Sigmoid colon (tissue), 7 donors: ENCODE data around the gene HAVCR1. TPM values are rescaled to one million over a fixed set of nuclear protein-coding genes. Genes with fewer than 3 reads are reported as not detected.
"Not testable (repeated sequence)": the region's sequence is repeated elsewhere in the genome, so short reads cannot be mapped to it uniquely, and the experiment has no call there.

ENCODE experiments used
- DNase-seq: peaks from one replicate; pipeline ENCODE4 v3.0.0-alpha.2; 2019
- H3K27ac ChIP-seq, 4 donors: fragments of 200-600 bp; sonication (generic); one replicate each; pipeline ENCODE4 v1.5.1; 2016 to 2019; ENCODE audit warnings: mild to moderate bottlenecking in 1 of 4
- H3K27me3 ChIP-seq, 3 donors: fragments of 200-600 bp; sonication (generic); one replicate each; pipeline ENCODE4 v1.5.1; 2019; ENCODE audit warnings: mild to moderate bottlenecking in 1 of 3
- H3K36me3 ChIP-seq, 4 donors: fragments of 200-600 bp; sonication (generic); one replicate each; pipeline ENCODE4 v1.5.1; 2016 to 2019
- H3K4me1 ChIP-seq, 4 donors: fragments of 200-600 bp; sonication (generic); one replicate each; pipeline ENCODE4 v1.5.1; 2017 to 2019
- H3K4me3 ChIP-seq, 4 donors: fragments of 200-600 bp; sonication (generic); one replicate each; pipeline ENCODE4 v1.5.1; 2017 to 2019; ENCODE audit warnings: mild to moderate bottlenecking in 2 of 4, moderate library complexity in 1 of 4
- H3K9me3 ChIP-seq, 4 donors: fragments of 200-600 bp in 3 of 4; sonication (generic) in 3 of 4; one replicate each; pipeline versions ENCODE4 v1.5.1 to v1.6.1; 2013 to 2019
- EP300 ChIP-seq, 4 donors: sonication (generic); formaldehyde crosslinking; IDR thresholded peaks; one replicate each; pipeline ENCODE4 v1.6.1; 2017; ENCODE audit warnings: antibody characterized with exemption in 4 of 4
- POLR2A ChIP-seq, 2 donors: fragments of 450-650 bp; IDR thresholded peaks; one replicate each; pipeline ENCODE4 v1.6.1; 2016; ENCODE audit warnings: antibody characterized with exemption in 2 of 2, mild to moderate bottlenecking in 2 of 2, moderate library complexity in 2 of 2
- POLR2AphosphoS5 ChIP-seq, 4 donors: sonication (generic); formaldehyde crosslinking; IDR thresholded peaks; one replicate each; pipeline ENCODE4 v1.6.1; 2017; ENCODE audit warnings: antibody characterized with exemption in 4 of 4
- WGBS, 2 donors: extraction: QIAGEN DNeasy Blood & Tissue Kit; methylation state at CpG; one replicate each; pipeline ENCODE4 v1.1.7; 2013; 5-methylcytosine and 5-hydroxymethylcytosine counted together
- intact Hi-C: fragments of 100-400 bp; cut with DNase I; formaldehyde crosslinking; loops from one replicate; pipeline ENCODE4 v1.15.1; 2023
- polyA plus RNA-seq, 3 donors: library from polyadenylated mRNA; stranded (reverse); fragments of 200-250 nt; gene quantifications; one replicate each; pipeline ENCODE4 v1.2.3, GENCODE V29; 2013
- total RNA-seq, 4 donors: library from RNA; depleted of rRNA; stranded (reverse); fragments of >200 nt; gene quantifications; one replicate each; pipeline ENCODE4 v1.1.0, GENCODE V29; 2016
- TF ChIP-seq, protein P1 (sequence below), 4 experiments: fragments of 450-650 bp in 3 of 4; fragments of 200-600 bp in 1 of 4; IDR thresholded peaks; one replicate each; pipeline ENCODE4 v1.5.1; 2016 to 2019; ENCODE audit warnings: antibody characterized with exemption in 4 of 4, mild to moderate bottlenecking in 3 of 4, moderate library complexity in 2 of 4
- donor health status: healthy with polysubstance abuse.
- donor health status: Bipolar disorder and iron deficiency.
- donor health status: healthy.

Gene HAVCR1
- total and polyA plus RNA-seq, 7 donors = 1.5 TPM; not detected in 6

DNA sequence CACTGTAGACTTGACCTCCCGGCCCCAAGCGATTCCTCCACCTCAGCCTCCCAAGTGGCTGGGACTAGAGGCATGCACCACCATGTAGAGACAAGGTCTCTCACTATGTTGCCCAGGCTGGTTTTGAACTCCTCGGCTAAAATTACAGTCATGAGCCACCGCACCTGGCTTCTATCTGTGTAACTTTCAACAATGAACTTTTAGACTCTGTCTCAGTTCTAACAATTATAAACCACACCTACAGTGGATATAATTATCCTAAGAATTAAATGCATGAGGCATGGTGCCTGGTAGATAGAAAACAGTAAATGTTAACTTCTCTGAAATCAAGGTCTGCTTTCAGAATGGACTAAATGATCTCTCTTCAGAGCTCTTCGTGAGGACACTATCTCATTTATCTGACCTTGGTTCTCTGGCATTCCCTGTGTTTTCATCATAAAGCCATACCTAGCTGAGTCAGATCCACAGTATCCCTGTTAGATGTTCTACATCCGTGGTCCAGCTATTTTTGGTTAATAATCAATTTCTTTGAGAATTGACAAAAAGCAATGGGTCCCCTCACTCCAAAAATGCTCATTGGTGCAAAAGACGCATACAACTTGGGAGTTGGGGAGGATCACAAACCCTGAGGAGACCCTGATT is 7.2 kb downstream of the HAVCR1 start:
- Histone ChIP-seq H3K27ac (no peak overlapping the region), H3K9me3 (no peaks in the 10 kb centered on the region), H3K27me3 (no peaks in the 10 kb centered on the region), H3K4me3 (no peak overlapping the region), H3K4me1 (no peaks in the 10 kb centered on the region), H3K36me3 (no peaks in the 10 kb centered on the region)
- TF ChIP-seq EP300 (IDR thresholded peaks at IDR 0.05) (no peak), POLR2AphosphoS5 (IDR thresholded peaks at IDR 0.05) (no peak), POLR2A (IDR thresholded peaks at IDR 0.05) (no peak)
- TF ChIP-seq, protein P1, sequence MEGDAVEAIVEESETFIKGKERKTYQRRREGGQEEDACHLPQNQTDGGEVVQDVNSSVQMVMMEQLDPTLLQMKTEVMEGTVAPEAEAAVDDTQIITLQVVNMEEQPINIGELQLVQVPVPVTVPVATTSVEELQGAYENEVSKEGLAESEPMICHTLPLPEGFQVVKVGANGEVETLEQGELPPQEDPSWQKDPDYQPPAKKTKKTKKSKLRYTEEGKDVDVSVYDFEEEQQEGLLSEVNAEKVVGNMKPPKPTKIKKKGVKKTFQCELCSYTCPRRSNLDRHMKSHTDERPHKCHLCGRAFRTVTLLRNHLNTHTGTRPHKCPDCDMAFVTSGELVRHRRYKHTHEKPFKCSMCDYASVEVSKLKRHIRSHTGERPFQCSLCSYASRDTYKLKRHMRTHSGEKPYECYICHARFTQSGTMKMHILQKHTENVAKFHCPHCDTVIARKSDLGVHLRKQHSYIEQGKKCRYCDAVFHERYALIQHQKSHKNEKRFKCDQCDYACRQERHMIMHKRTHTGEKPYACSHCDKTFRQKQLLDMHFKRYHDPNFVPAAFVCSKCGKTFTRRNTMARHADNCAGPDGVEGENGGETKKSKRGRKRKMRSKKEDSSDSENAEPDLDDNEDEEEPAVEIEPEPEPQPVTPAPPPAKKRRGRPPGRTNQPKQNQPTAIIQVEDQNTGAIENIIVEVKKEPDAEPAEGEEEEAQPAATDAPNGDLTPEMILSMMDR (IDR thresholded peaks at IDR 0.05) = no peak
- intact Hi-C loops = no loop called here
- WGBS, 2 donors = 56 to 69% methylated on average over 7 of the region's 7 CpGs
- no peak for DNase-seq

DNA sequence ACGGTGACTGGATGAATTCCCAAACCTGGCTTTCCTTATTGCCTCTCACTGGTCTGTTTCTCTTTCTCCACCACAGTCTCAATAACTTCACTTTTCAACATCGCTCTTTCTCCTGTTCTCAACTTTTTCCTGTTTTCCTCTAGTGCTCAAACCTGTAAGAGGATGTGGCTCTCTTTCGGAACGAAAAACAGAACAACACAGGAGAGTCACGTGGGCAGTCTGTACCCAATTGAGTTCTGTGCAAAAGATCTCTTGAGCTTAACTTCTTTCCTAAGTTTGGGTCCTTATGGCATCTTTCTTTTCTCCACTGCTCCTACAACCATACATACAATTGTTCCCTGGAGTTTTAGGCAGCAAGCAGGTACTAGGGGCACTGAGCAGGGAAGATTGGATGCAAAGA is 8.9 kb downstream of the HAVCR1 start:
- Histone ChIP-seq H3K4me1 (no peaks in the 10 kb centered on the region), H3K36me3 (no peaks in the 10 kb centered on the region), H3K9me3 (no peaks in the 10 kb centered on the region), H3K27ac (no peak overlapping the region), H3K27me3 (no peaks in the 10 kb centered on the region), H3K4me3 (no peak overlapping the region)
- no peak for DNase-seq
- WGBS, 2 donors = 57 to 76% methylated on average over 5 of the region's 5 CpGs
- intact Hi-C loops = no loop called here
- TF ChIP-seq EP300 (IDR thresholded peaks at IDR 0.05) = no peak
- TF ChIP-seq POLR2AphosphoS5 (IDR thresholded peaks at IDR 0.05) = no peak
- no peak for TF ChIP-seq POLR2A (IDR thresholded peaks at IDR 0.05)
- TF ChIP-seq, protein P1 (IDR thresholded peaks at IDR 0.05) = no peak

DNA sequence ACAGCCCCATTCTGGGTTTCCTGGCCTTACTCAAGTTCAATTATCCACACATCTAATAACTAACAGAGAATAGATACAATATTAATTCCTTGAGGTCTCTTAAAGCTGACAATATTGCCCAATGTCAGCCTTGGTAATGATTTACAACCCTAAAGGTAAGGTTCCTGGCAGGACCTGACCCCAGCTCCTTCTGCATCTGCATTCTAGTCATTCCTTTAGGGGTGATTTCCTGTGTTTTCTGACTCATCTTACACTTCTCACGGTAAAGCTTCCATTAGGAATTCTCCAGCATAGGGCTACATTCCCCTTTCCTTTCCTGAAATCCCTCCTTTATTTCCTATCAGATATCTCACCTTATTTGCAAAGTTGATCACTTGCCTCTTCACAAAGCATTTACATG is 9.3 kb downstream of the HAVCR1 start:
- DNase-seq = no peak
- TF ChIP-seq, protein P1 (IDR thresholded peaks at IDR 0.05) = no peak
- TF ChIP-seq EP300 (IDR thresholded peaks at IDR 0.05) (no peak), POLR2AphosphoS5 (IDR thresholded peaks at IDR 0.05) (no peak), POLR2A (IDR thresholded peaks at IDR 0.05) (no peak)
- Histone ChIP-seq H3K9me3 (no peaks in the 10 kb centered on the region), H3K4me1 (no peaks in the 10 kb centered on the region), H3K4me3 (no peak overlapping the region), H3K27ac (no peak overlapping the region), H3K27me3 (no peaks in the 10 kb centered on the region), H3K36me3 (no peaks in the 10 kb centered on the region)
- intact Hi-C loops = no loop called here
- WGBS, 2 donors = 45 to 64% methylated on average over 1 of the region's 1 CpG

DNA sequence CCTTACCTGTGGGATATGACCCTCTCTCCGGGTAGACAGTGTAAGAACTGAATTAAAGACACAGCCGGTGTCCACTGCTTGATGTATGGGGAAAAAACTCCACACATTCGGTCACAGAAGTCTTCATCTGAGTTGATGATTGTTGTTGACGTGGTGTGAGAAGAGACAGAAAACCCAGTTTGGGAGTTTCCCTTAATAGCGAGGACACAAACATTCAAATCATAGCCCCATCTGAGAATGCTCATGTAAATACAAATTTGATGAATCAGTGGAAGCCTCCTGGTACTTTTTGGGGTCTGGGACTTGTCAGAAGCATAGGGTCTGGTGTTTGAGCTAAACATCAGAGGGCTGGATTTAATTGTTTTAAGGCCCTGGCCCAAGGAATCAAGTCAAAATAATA is 11.0 kb downstream of the HAVCR1 start:
- Histone ChIP-seq H3K27me3 (no peaks in the 10 kb centered on the region), H3K4me1 (no peaks in the 10 kb centered on the region), H3K9me3 (no peaks in the 10 kb centered on the region), H3K27ac (no peak overlapping the region), H3K4me3 (no peak overlapping the region), H3K36me3 (no peaks in the 10 kb centered on the region)
- TF ChIP-seq, protein P1 (IDR thresholded peaks at IDR 0.05) = no peak
- TF ChIP-seq POLR2A (IDR thresholded peaks at IDR 0.05) = no peak
- no peak for TF ChIP-seq POLR2AphosphoS5 (IDR thresholded peaks at IDR 0.05)
- TF ChIP-seq EP300 (IDR thresholded peaks at IDR 0.05) = no peak
- 91 to 92% methylated on average over 5 of the region's 5 CpGs for WGBS, 2 donors
- no peak for DNase-seq
- intact Hi-C loops = no loop called here

DNA sequence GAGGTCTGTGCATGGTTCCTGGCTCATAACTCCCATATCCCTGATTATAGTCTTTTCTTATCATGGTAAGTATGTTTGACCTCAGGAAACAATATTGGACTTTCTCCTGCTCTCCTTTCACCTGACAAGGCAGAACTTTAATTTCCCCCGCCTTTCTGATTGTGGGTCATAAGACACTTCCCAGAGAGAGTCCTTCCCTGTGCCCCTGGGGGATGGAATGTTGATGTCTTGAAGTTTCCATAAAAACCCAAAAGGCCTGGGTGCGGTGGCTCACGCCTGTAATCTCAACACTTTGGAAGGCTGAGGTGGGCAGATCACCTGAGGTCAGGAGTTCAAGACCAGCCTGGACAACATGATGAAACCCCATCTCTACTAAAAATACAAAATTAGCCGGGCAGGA is 11.9 kb downstream of the HAVCR1 start:
- intact Hi-C loops, H3K4me3 ChIP-seq, H3K27ac ChIP-seq, H3K4me1 ChIP-seq, H3K27me3 ChIP-seq, H3K36me3 ChIP-seq, DNase-seq, H3K9me3 ChIP-seq: not testable (repeated sequence)
- WGBS, 2 donors = 71 to 80% methylated on average over 4 of the region's 4 CpGs
